Measurements from ENCODE around the gene MANEAL. TPM values are rescaled to one million over a fixed set of nuclear protein-coding genes. Genes with fewer than 3 reads are reported as not detected.

MANEAL gene
- total RNA-seq, 1 donor from 2014 or later: 10.2 TPM

DNA sequence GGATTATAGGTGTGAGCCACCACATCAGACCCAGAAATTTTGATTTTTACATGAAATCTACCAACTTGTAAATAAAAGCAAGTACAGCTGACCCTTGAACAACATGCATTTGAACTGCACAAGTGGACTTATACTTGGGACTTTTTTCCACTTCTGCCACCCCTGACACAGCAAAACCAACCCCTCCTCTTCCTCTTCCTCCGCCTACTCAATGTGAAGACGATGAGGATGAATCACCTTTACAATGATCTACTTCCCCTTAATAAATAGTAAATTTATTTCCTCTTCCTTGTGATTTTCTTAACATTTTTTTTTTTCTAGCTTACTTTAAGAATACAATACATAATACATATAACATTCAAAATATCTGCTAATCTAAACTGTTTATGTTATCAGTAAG lies 31.9 kb downstream of the MANEAL start:
- no peak for DNase-seq (ENCODE audit: low spot score)

DNA sequence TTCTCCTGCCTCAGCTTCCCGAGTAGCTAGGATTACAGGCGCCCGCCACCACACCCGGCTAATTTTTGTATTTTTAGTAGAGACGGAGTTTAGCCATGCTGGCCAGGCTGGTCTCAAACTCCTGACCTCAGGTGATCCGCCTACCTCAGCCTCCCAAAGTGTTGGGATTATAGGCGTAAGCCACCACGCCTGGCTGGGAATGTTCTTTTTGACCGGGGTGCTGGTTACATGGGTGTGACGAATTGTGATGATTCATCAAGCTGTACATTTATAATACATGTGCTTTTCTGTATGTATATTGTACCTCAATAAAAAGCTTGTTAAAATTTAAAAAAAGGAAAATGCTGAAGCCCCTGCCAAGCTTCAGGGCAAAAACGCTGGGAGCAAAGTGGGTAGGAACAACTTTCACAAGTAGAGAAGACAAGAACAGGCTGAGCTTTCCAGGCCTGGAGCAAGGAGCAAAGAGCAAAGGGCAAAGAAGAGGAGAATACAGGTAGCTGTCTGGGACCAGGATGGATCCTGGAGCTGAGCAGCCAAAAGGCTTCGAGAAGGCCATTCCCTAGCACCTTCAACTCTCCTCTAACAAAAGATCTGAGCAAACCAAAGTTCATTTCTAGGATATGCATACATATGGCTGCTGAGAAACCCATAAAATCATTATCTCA lies 34.9 kb downstream of the MANEAL start:
- DNase-seq (ENCODE audit: low spot score): no peak

GRCh38 chr1:37831109-37831508 lies 37.5 kb downstream of the MANEAL start:
- no peak for DNase-seq (ENCODE audit: low spot score)

- DNase-seq (ENCODE audit: low spot score): no peak
These were observed 38.2 kb downstream of the MANEAL start for GRCh38 chr1:37831809-37832208.

GRCh38 chr1:37836788-37837187 lies 43.1 kb downstream of the MANEAL start:
- no peak for DNase-seq (ENCODE audit: low spot score)

DNA sequence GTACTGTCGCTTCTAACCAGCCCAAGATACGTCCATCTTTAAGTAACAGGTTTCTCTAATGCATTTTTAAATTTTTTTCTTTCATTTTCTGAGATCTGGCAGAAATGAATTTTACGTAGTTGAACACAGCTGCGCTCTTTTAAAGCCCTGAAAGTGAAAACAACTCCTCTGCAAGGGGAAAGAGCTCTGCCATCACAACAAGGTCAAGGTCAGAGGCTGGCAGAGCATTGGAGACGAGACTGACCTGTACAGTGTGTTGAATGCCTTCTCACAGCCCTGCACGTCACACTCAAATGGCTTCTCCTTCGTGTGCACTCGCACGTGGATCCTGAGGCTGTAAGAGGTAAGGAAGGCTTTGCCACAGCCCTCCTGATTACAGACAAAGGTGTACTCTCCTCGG lies 46.0 kb downstream of the MANEAL start:
- DNase-seq (ENCODE audit: low spot score): no peak

- no peak for DNase-seq (ENCODE audit: low spot score)
These were observed 47.1 kb downstream of the MANEAL start for GRCh38 chr1:37840711-37841110.

GRCh38 chr1:37841652-37842051 lies 48.0 kb downstream of the MANEAL start:
- no peak for DNase-seq (ENCODE audit: low spot score)

- DNase-seq (ENCODE audit: low spot score): no peak
These were observed 50.9 kb downstream of the MANEAL start for GRCh38 chr1:37844536-37844935.

GRCh38 chr1:37845049-37845646 lies 51.5 kb downstream of the MANEAL start:
- DNase-seq (ENCODE audit: low spot score): no peak

GRCh38 chr1:37845786-37846185 lies 52.1 kb downstream of the MANEAL start:
- no peak for DNase-seq (ENCODE audit: low spot score)

DNA sequence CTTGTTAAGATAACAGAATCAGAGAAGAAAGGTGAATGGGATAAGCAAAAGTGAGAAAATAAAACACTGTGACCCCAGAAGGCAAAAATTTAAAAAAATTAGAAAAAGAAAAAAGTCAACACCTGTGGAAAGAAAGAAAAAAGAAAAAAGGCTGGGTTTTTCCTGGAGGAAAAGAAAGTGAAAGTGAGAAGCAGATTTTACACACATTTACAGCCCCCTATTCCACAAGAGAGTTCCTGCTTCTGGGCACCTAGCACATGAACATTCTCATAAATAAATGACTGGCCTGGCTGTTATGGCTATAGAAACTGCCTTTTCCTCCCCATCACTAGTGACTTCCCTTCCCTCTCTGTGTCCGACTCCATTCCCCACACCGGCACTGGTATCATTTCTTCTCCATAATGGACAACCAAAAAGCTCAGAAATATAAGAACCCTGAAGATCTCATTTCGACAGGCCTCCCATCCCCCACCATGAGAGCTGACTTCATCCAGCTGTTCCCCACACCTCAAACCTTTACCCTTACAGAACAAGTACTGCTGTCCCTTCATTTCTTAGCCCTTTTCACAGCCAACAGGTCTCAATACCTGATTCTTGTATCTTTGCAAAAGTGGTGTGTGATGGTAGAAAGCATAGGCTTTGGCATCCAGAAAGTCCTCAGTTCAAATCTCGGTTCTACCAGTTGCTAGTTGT lies 53.1 kb downstream of the MANEAL start:
- no peak for DNase-seq (ENCODE audit: low spot score)

- DNase-seq (ENCODE audit: low spot score): no peak
These were observed 55.8 kb downstream of the MANEAL start for GRCh38 chr1:37849480-37849879.

GRCh38 chr1:37850352-37850955 lies 56.8 kb downstream of the MANEAL start:
- DNase-seq (ENCODE audit: low spot score): no peak

Other genes starting within 250 kb of the MANEAL start
- gene SNIP1, start 239.6 kb upstream of the MANEAL start, total RNA-seq: 20.0 TPM
- gene DNALI1, start 236.9 kb upstream of the MANEAL start, total RNA-seq: 11.5 TPM
- gene GNL2, start 197.9 kb upstream of the MANEAL start, total RNA-seq: 46.4 TPM
- 1.3 TPM for gene RSPO1, start 159.0 kb upstream of the MANEAL start, total RNA-seq
- gene CDCA8, start 101.3 kb upstream of the MANEAL start, total RNA-seq: 1.2 TPM
- gene EPHA10, start 28.7 kb upstream of the MANEAL start, total RNA-seq: 4.4 TPM
- gene C1orf122, start 13.9 kb downstream of the MANEAL start, total RNA-seq: 39.3 TPM
- 12.2 TPM for gene YRDC, start 14.4 kb downstream of the MANEAL start, total RNA-seq
- 31.7 TPM for gene MTF1, start 65.7 kb downstream of the MANEAL start, total RNA-seq
- gene INPP5B, start 153.2 kb downstream of the MANEAL start, total RNA-seq: 38.1 TPM
- gene SF3A3, start 196.2 kb downstream of the MANEAL start, total RNA-seq: 44.0 TPM
- gene FHL3, start 211.7 kb downstream of the MANEAL start, total RNA-seq: 18.2 TPM
- gene UTP11, start 218.9 kb downstream of the MANEAL start, total RNA-seq: 34.2 TPM

Measured in ureter (tissue), 1 donor.